ENCODE results near the gene CLNS1A.

DNA sequence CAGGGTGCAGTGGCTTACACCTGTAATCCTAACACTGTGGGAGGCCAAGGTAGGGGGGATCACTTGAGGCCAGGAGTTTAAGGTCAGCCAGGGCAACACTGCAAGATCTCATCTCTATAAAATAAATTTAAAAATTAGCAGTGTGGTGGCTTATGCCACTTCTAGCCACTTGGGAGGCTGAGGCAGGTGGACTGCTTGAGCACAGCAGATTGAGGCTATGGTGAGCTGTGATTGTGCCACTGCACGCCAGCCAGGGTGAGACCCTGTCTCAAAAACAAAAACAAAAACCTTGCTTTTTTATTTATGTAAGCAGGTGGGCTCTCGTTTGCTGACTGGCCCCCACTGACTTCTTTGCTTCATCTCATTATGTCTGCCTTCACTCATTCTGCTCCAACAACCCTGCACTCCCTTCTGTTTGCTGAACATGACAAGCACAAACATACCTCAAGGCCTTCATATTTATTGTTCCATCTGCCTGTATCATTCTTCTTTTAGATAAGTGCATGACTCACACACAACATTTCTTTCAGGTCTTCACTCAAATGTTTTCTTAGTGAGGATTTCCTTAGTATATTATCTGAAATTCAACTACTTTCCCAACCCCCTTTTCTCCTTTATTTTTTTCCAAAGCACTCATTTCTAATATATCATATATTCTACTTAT lies 32.4 kb upstream of the CLNS1A start:
- no peak for TF ChIP-seq ETV5 (CRISPR knock-in tag; IDR thresholded peaks at IDR 0.05; ENCODE audit: low read depth)
- no peak for TF ChIP-seq POLR2AphosphoS2 (IDR thresholded peaks at IDR 0.05; ENCODE audit: low read length)
- TF ChIP-seq ZBTB11 (CRISPR knock-in tag; IDR thresholded peaks at IDR 0.05), result no peak
- TF ChIP-seq POLR2A (conservative IDR thresholded peaks at IDR 0.05), result no peak
- TF ChIP-seq, protein P1, sequence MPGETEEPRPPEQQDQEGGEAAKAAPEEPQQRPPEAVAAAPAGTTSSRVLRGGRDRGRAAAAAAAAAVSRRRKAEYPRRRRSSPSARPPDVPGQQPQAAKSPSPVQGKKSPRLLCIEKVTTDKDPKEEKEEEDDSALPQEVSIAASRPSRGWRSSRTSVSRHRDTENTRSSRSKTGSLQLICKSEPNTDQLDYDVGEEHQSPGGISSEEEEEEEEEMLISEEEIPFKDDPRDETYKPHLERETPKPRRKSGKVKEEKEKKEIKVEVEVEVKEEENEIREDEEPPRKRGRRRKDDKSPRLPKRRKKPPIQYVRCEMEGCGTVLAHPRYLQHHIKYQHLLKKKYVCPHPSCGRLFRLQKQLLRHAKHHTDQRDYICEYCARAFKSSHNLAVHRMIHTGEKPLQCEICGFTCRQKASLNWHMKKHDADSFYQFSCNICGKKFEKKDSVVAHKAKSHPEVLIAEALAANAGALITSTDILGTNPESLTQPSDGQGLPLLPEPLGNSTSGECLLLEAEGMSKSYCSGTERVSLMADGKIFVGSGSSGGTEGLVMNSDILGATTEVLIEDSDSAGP (CRISPR knock-in tag; IDR thresholded peaks at IDR 0.05), result no peak
- TF ChIP-seq, protein P2, sequence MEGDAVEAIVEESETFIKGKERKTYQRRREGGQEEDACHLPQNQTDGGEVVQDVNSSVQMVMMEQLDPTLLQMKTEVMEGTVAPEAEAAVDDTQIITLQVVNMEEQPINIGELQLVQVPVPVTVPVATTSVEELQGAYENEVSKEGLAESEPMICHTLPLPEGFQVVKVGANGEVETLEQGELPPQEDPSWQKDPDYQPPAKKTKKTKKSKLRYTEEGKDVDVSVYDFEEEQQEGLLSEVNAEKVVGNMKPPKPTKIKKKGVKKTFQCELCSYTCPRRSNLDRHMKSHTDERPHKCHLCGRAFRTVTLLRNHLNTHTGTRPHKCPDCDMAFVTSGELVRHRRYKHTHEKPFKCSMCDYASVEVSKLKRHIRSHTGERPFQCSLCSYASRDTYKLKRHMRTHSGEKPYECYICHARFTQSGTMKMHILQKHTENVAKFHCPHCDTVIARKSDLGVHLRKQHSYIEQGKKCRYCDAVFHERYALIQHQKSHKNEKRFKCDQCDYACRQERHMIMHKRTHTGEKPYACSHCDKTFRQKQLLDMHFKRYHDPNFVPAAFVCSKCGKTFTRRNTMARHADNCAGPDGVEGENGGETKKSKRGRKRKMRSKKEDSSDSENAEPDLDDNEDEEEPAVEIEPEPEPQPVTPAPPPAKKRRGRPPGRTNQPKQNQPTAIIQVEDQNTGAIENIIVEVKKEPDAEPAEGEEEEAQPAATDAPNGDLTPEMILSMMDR (IDR thresholded peaks at IDR 0.05 in 2 of 3, conservative IDR thresholded peaks at IDR 0.05 in 1 of 3; ENCODE audit: insufficient read depth in 2 of 3, low read depth in 1 of 3, low read length in 3 of 3), result no peak
- no peak for TF ChIP-seq ZFPM2 (CRISPR knock-in tag; IDR thresholded peaks at IDR 0.05)

Measured in K562 (cell line).